Fibroblast of the aortic adventitia (primary cell): ENCODE data around the gene ZNF658. TPM values are rescaled to one million over a fixed set of nuclear protein-coding genes. Genes with fewer than 3 reads are reported as not detected.

Source experiments
- small RNA-seq: library from RNA; depleted of rRNA; stranded (forward); fragments of <200 nt; gene quantifications from one replicate; pipeline ENCODE3, GENCODE V24; 2012
- total RNA-seq: library from RNA; depleted of rRNA; stranded (reverse); fragments of >200 nt; gene quantifications from 2 replicates; pipeline ENCODE4 v1.2.3, GENCODE V29; 2012; ENCODE audit warnings: low replicate concordance

Gene ZNF658
- total RNA-seq, 1 donor: 6.4 TPM

Small RNA genes within 50 kb of the gene (small RNA-seq; reads per million reads assigned to genes)
- not detected for gene AL353770.2

Other genes with a start within 250 kb of the ZNF658 start
- gene SPATA31A3, start 91.8 kb downstream of the ZNF658 start, total RNA-seq: not detected in 2 replicates